ENCODE data around the gene TNS3.

TNS3 gene

GRCh38 chr7:47292832-47293309 lies 289.0 kb downstream of the TNS3 start:
- no peak for DNase-seq

GRCh38 chr7:47291461-47292081 lies 290.3 kb downstream of the TNS3 start:
- DNase-seq = no peak

- no peak for DNase-seq
These were observed 291.0 kb downstream of the TNS3 start for GRCh38 chr7:47290867-47291266.

GRCh38 chr7:47290466-47290865 lies 291.4 kb downstream of the TNS3 start:
- no peak for DNase-seq

GRCh38 chr7:47288060-47288459 lies 293.9 kb downstream of the TNS3 start:
- no peak for DNase-seq

GRCh38 chr7:47285860-47286491 lies 295.9 kb downstream of the TNS3 start:
- DNase-seq = no peak

GRCh38 chr7:47284691-47285635 lies 296.9 kb downstream of the TNS3 start:
- DNase-seq = no peak

GRCh38 chr7:47283497-47284131 lies 298.3 kb downstream of the TNS3 start:
- DNase-seq = no peak

- no peak for DNase-seq
These were observed 299.0 kb downstream of the TNS3 start for GRCh38 chr7:47282790-47283496.

GRCh38 chr7:47281966-47282643 lies 299.8 kb downstream of the TNS3 start:
- DNase-seq = no peak

GRCh38 chr7:47281161-47281560 lies 300.8 kb downstream of the TNS3 start:
- no peak for DNase-seq

- no peak for DNase-seq
These were observed 301.8 kb downstream of the TNS3 start for GRCh38 chr7:47280114-47280513.

GRCh38 chr7:47278043-47278442 lies 303.9 kb downstream of the TNS3 start:
- DNase-seq = no peak

GRCh38 chr7:47277321-47277781 lies 304.6 kb downstream of the TNS3 start:
- DNase-seq = no peak

GRCh38 chr7:47273974-47274766 lies 307.7 kb downstream of the TNS3 start:
- DNase-seq = no peak

- no peak for DNase-seq
These were observed 308.8 kb downstream of the TNS3 start for GRCh38 chr7:47273088-47273487.

- no peak for DNase-seq
These were observed 310.2 kb downstream of the TNS3 start for GRCh38 chr7:47271749-47272148.

- DNase-seq = no peak
These were observed 312.8 kb downstream of the TNS3 start for GRCh38 chr7:47268851-47269836.

- DNase-seq = no peak
These were observed 314.6 kb downstream of the TNS3 start for GRCh38 chr7:47267346-47267745.

GRCh38 chr7:47266799-47267198 lies 315.1 kb downstream of the TNS3 start:
- DNase-seq = no peak

All from activated CD4-positive, CD25-positive, alpha-beta regulatory T cell treated with anti-CD3 and anti-CD28 coated beads, Interleukin-2, amount 50 U/mL, for 72 hours (primary cell).